Liver (tissue), 9 donors: ENCODE results near the gene C20orf202. TPM values are rescaled to one million over a fixed set of nuclear protein-coding genes. Genes with fewer than 3 reads are reported as not detected.
A peak's percentile ranks its signal among the peaks of the same experiment; 100 is the strongest.

ENCODE experiments used
- DNase-seq: peaks from one replicate; pipeline ENCODE4 v3.0.0-alpha.2; 2017; ENCODE audit warnings: low spot score
- H3K27ac ChIP-seq, 2 donors: one replicate each; pipeline ENCODE4 v1.7.0; 2013; ENCODE audit warnings: inconsistent platforms in 2 of 2, low read length in 2 of 2, control low read depth in 1 of 2, low read depth in 1 of 2, mild to moderate bottlenecking in 1 of 2
- H3K27me3 ChIP-seq, 4 donors: one replicate each; pipeline versions ENCODE4 v1.6.1 to v1.7.0; 2013; ENCODE audit warnings: low read length in 3 of 4, inconsistent platforms in 1 of 4, mild to moderate bottlenecking in 1 of 4, moderate library complexity in 1 of 4; ENCODE audit not compliant: control insufficient read depth in 4 of 4, insufficient read depth in 4 of 4
- H3K36me3 ChIP-seq, 4 donors: one replicate each; pipeline versions ENCODE4 v1.6.1 to v1.7.0; 2013; ENCODE audit warnings: low read length in 3 of 4, mild to moderate bottlenecking in 3 of 4, low read depth in 1 of 4, moderate library complexity in 1 of 4; ENCODE audit not compliant: control insufficient read depth in 4 of 4, insufficient read depth in 3 of 4
- H3K4me1 ChIP-seq, 4 donors: one replicate each; pipeline versions ENCODE4 v1.6.1 to v1.7.0; 2013; ENCODE audit warnings: low read length in 3 of 4, mild to moderate bottlenecking in 3 of 4, moderate library complexity in 1 of 4; ENCODE audit not compliant: control insufficient read depth in 4 of 4, insufficient read depth in 4 of 4
- H3K4me3 ChIP-seq, 3 donors: one replicate each; pipeline versions ENCODE4 v1.6.1 to v1.7.0; 2013; ENCODE audit warnings: low read length in 3 of 3, control low read depth in 1 of 3, low read depth in 1 of 3, mild to moderate bottlenecking in 1 of 3
- H3K9ac ChIP-seq, 2 donors: one replicate each; pipeline ENCODE4 v1.7.0; 2013; ENCODE audit warnings: low read length in 2 of 2, mild to moderate bottlenecking in 2 of 2, moderate library complexity in 2 of 2, control low read depth in 1 of 2, low read depth in 1 of 2
- H3K9me3 ChIP-seq, 4 donors: one replicate each; pipeline versions ENCODE4 v1.6.1 to v1.7.0; 2013; ENCODE audit warnings: low read length in 3 of 4; ENCODE audit not compliant: control insufficient read depth in 4 of 4
- ATF3 ChIP-seq: IDR thresholded peaks from 2 replicates; pipeline ENCODE4 v1.6.1; 2016; ENCODE audit warnings: antibody characterized with exemption
- CTCF ChIP-seq: fragments of 150-350 bp; IDR thresholded peaks from 2 replicates; pipeline ENCODE4 v1.5.1; 2017; ENCODE audit warnings: improper control_type of control experiment, low read depth, low read length; ENCODE audit not compliant: missing input control
- FOXA1 ChIP-seq: IDR thresholded peaks from 2 replicates; pipeline ENCODE4 v1.6.1; 2016; ENCODE audit warnings: antibody characterized with exemption
- FOXA2 ChIP-seq: IDR thresholded peaks from 2 replicates; pipeline ENCODE4 v1.6.1; 2016; ENCODE audit warnings: antibody characterized with exemption
- GABPA ChIP-seq, 2 donors: IDR thresholded peaks in 1 of 2; conservative IDR thresholded peaks in 1 of 2; 2 replicates each; pipeline ENCODE4 v1.6.1; 2016; ENCODE audit warnings: antibody characterized with exemption in 2 of 2, mild to moderate bottlenecking in 1 of 2, moderate library complexity in 1 of 2
- HNF4A ChIP-seq, 2 donors: conservative IDR thresholded peaks; 2 replicates each; pipeline ENCODE4 v1.6.1; 2016; ENCODE audit warnings: antibody characterized with exemption in 2 of 2, mild to moderate bottlenecking in 2 of 2
- HNF4G ChIP-seq: IDR thresholded peaks from 2 replicates; pipeline ENCODE4 v1.6.1; 2016; ENCODE audit warnings: antibody characterized with exemption
- JUND ChIP-seq, 2 donors: IDR thresholded peaks; 2 replicates each; pipeline ENCODE4 v1.6.1; 2016; ENCODE audit warnings: antibody characterized with exemption in 2 of 2
- MAX ChIP-seq: IDR thresholded peaks from 2 replicates; pipeline ENCODE4 v1.6.1; 2016; ENCODE audit warnings: antibody characterized with exemption
- NR2F2 ChIP-seq: IDR thresholded peaks from 2 replicates; pipeline ENCODE4 v1.6.1; 2016; ENCODE audit warnings: antibody characterized with exemption
- RAD21 ChIP-seq, 2 donors: IDR thresholded peaks; 2 replicates each; pipeline ENCODE4 v1.6.1; 2016; ENCODE audit warnings: antibody characterized with exemption in 2 of 2, mild to moderate bottlenecking in 2 of 2
- REST ChIP-seq: IDR thresholded peaks from 2 replicates; pipeline ENCODE4 v1.6.1; 2016; ENCODE audit warnings: antibody characterized with exemption, mild to moderate bottlenecking
- RXRA ChIP-seq, 2 donors: IDR thresholded peaks; 2 replicates each; pipeline ENCODE4 v1.6.1; 2017 to 2018; ENCODE audit warnings: antibody characterized with exemption in 2 of 2, mild to moderate bottlenecking in 1 of 2
- SP1 ChIP-seq: IDR thresholded peaks from 2 replicates; pipeline ENCODE4 v1.6.1; 2018; ENCODE audit warnings: antibody characterized with exemption, mild to moderate bottlenecking
- TAF1 ChIP-seq: conservative IDR thresholded peaks from 2 replicates; pipeline ENCODE4 v1.6.1; 2016; ENCODE audit warnings: antibody characterized with exemption, mild to moderate bottlenecking
- YY1 ChIP-seq: IDR thresholded peaks from 2 replicates; pipeline ENCODE4 v1.6.1; 2016; ENCODE audit warnings: antibody characterized with exemption, mild to moderate bottlenecking
- ZBTB33 ChIP-seq: IDR thresholded peaks from 2 replicates; pipeline ENCODE4 v1.6.1; 2016; ENCODE audit warnings: antibody characterized with exemption
- WGBS: extraction: QIAGEN DNeasy Blood & Tissue Kit; methylation state at CpG from one replicate; pipeline ENCODE4 v1.1.7; 2013; 5-methylcytosine and 5-hydroxymethylcytosine counted together
- polyA plus RNA-seq, 2 donors: library from polyadenylated mRNA; stranded (reverse) in 1 of 2; unstranded in 1 of 2; fragments of 200-250 nt in 1 of 2; fragments of >200 nt in 1 of 2; fragmentation: Nextera tagmentation in 1 of 2; extraction: Ambion mirVana in 1 of 2; gene quantifications; one replicate each; pipeline versions ENCODE4 v1.2.1 to v1.2.3, GENCODE V29; 2013 to 2015
- total RNA-seq, 2 donors: library from RNA; depleted of rRNA; stranded (reverse); fragments of >200 nt; gene quantifications; one replicate each; pipeline ENCODE4 v1.2.3, GENCODE V29; 2014
- donor health status: healthy.
- donor health status: healthy.
- donor health status: healthy.
- donor health status: healthy.
- donor health status: healthy.

The C20orf202 gene
- total and polyA plus RNA-seq, 4 donors: 0.07 to 0.42 (median 0.12) TPM

GRCh38 chr20:1188347-1188746, 14.9 kb upstream of the C20orf202 start:
- Histone ChIP-seq H3K9ac (no peak overlapping the region), H3K4me1 (peaks cover 12 to 35% (median 29%) of the 10 kb centered on the region in 4 donors), H3K27me3 (no peaks in the 10 kb centered on the region), H3K9me3 (no peaks in the 10 kb centered on the region), H3K4me3 (no peak overlapping the region), H3K36me3 (no peaks in the 10 kb centered on the region), H3K27ac (peak overlapping the region in 1 of 2 donors; percentile 46)
- TF ChIP-seq MAX: no peak
- no peak for TF ChIP-seq ATF3
- TF ChIP-seq HNF4G: no peak
- TF ChIP-seq JUND (IDR thresholded peaks at IDR 0.05): no peak
- TF ChIP-seq RAD21 (IDR thresholded peaks at IDR 0.05): no peak
- no peak for TF ChIP-seq YY1
- no peak for TF ChIP-seq CTCF
- no peak for TF ChIP-seq FOXA1
- no peak for TF ChIP-seq ZBTB33
- TF ChIP-seq SP1: no peak
- TF ChIP-seq HNF4A (conservative IDR thresholded peaks at IDR 0.05): no peak
- no peak for TF ChIP-seq TAF1
- TF ChIP-seq GABPA (IDR thresholded peaks at IDR 0.05 in 1 of 2, conservative IDR thresholded peaks at IDR 0.05 in 1 of 2): no peak
- TF ChIP-seq NR2F2: no peak
- TF ChIP-seq FOXA2: no peak
- 98% methylated on average over 1 of the region's 1 CpG for WGBS
- no peak for DNase-seq

GRCh38 chr20:1189827-1190226, 13.4 kb upstream of the C20orf202 start:
- no peaks in the 10 kb centered on the region for H3K36me3 ChIP-seq
- H3K27ac ChIP-seq: no peak overlapping the region
- no peaks in the 10 kb centered on the region for H3K9me3 ChIP-seq
- no peak overlapping the region for H3K4me3 ChIP-seq
- no peaks in the 10 kb centered on the region for H3K27me3 ChIP-seq
- H3K9ac ChIP-seq: no peak overlapping the region
- TF ChIP-seq GABPA (IDR thresholded peaks at IDR 0.05 in 1 of 2, conservative IDR thresholded peaks at IDR 0.05 in 1 of 2) (no peak), RAD21 (IDR thresholded peaks at IDR 0.05) (no peak), FOXA2 (no peak), REST (no peak), YY1 (no peak), CTCF (no peak), JUND (IDR thresholded peaks at IDR 0.05) (no peak), RXRA (IDR thresholded peaks at IDR 0.05) (no peak), NR2F2 (no peak), HNF4A (conservative IDR thresholded peaks at IDR 0.05) (no peak), ATF3 (no peak), ZBTB33 (no peak), SP1 (no peak), FOXA1 (no peak)
- H3K4me1 ChIP-seq: peaks cover 14 to 33% (median 30%) of the 10 kb centered on the region in 4 donors
- WGBS: 81% methylated on average over 1 of the region's 1 CpG
- no peak for DNase-seq
